Uterus (tissue), 4 donors: Measurements from ENCODE around the gene ANKRD39. TPM values are rescaled to one million over a fixed set of nuclear protein-coding genes. Genes with fewer than 3 reads are reported as not detected.

Experiments
- DNase-seq, 2 donors: peaks; one replicate each; pipeline ENCODE4 v3.0.0-alpha.2; 2019 to 2020
- H3K27ac ChIP-seq, 2 donors: fragments of 200-600 bp; sonication (generic); 1 replicate in 1 of 2; 2 replicates in 1 of 2; pipeline ENCODE4 v1.5.1; 2016 to 2018
- H3K27me3 ChIP-seq, 2 donors: fragments of 200-600 bp; sonication (generic); one replicate each; pipeline ENCODE4 v1.5.1; 2018 to 2019; ENCODE audit warnings: control low read depth in 1 of 2
- H3K36me3 ChIP-seq, 2 donors: fragments of 200-600 bp; sonication (generic); one replicate each; pipeline ENCODE4 v1.5.1; 2019; ENCODE audit warnings: control low read depth in 1 of 2
- H3K4me1 ChIP-seq, 2 donors: fragments of 200-600 bp; sonication (generic); one replicate each; pipeline ENCODE4 v1.5.1; 2018 to 2019; ENCODE audit warnings: control low read depth in 1 of 2
- H3K4me3 ChIP-seq, 2 donors: fragments of 200-600 bp; sonication (generic); 1 replicate in 1 of 2; 2 replicates in 1 of 2; pipeline ENCODE4 v1.5.1; 2018 to 2019; ENCODE audit warnings: mild to moderate bottlenecking in 1 of 2
- H3K9me3 ChIP-seq, 2 donors: fragments of 200-600 bp; sonication (generic); one replicate each; pipeline ENCODE4 v1.5.1; 2019; ENCODE audit warnings: control low read depth in 1 of 2
- POLR2A ChIP-seq, 2 donors: fragments of 450-650 bp; IDR thresholded peaks; one replicate each; pipeline ENCODE4 v1.6.1; 2016; ENCODE audit warnings: antibody characterized with exemption in 2 of 2, mild to moderate bottlenecking in 1 of 2, moderate library complexity in 1 of 2
- intact Hi-C: fragments of 100-400 bp; cut with DNase I; formaldehyde crosslinking; loops from one replicate; pipeline ENCODE4 v1.15.1; 2023; ENCODE audit warnings: low total_unique reads
- total RNA-seq, 4 donors: library from RNA; depleted of rRNA in 3 of 4; stranded (reverse); fragments of >200 nt in 3 of 4; gene quantifications; one replicate each; pipeline versions ENCODE4 v1.1.0 to v1.2.4, GENCODE V29; 2014 to 2023
- TF ChIP-seq, protein P1 (sequence below), 4 experiments: fragments of 200-600 bp in 2 of 4; fragments of 450-650 bp in 2 of 4; sonication (generic) in 2 of 4; IDR thresholded peaks; one replicate each; pipeline ENCODE4 v1.5.1; 2016 to 2019; ENCODE audit warnings: antibody characterized with exemption in 4 of 4, mild to moderate bottlenecking in 2 of 4, moderate library complexity in 1 of 4
- donor health status: DM: yes; HTN: yes; CAD: no.

The ANKRD39 gene
- total RNA-seq, 4 donors from 2014 or later: 4.7 to 162 (median 16.9) TPM

DNA sequence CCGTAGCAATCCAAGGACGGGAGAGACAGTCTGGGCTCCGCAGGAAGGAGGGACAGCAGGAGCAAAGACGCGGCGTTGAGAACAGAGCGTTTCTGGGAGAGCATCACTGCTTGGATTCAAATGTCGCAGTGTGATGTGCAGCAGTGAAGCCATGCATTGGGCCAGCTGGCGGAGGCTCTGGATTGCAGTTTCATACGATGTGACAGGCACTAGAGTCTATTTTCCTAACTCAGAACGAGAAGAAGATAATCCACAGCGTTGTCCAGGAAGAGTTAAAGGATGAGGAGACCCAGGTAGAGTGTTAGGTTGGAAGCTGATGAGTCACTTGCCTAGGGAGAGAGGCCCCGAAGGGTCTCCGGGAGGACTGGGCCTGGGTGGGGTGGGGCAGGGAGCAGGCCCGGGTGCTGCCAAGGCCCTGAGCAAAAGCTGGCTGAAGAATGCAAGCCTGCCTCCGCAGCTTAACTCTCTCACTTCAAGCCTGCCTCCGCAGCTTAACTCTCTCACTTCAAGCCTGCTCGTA, 29.7 kb upstream of the ANKRD39 start:
- peak overlapping the region; percentile 69 to 77 for H3K27ac ChIP-seq
- no peaks in the 10 kb centered on the region for H3K9me3 ChIP-seq
- no peaks in the 10 kb centered on the region for H3K27me3 ChIP-seq
- no peaks in the 10 kb centered on the region for H3K36me3 ChIP-seq
- peak; percentile 51 to 62 for DNase-seq
- peaks cover 0 to 12% of the 10 kb centered on the region in 2 donors for H3K4me1 ChIP-seq
- no peak overlapping the region for H3K4me3 ChIP-seq
- intact Hi-C loops: no loop called here
- no peak for TF ChIP-seq POLR2A (IDR thresholded peaks at IDR 0.05)
- TF ChIP-seq, protein P1, sequence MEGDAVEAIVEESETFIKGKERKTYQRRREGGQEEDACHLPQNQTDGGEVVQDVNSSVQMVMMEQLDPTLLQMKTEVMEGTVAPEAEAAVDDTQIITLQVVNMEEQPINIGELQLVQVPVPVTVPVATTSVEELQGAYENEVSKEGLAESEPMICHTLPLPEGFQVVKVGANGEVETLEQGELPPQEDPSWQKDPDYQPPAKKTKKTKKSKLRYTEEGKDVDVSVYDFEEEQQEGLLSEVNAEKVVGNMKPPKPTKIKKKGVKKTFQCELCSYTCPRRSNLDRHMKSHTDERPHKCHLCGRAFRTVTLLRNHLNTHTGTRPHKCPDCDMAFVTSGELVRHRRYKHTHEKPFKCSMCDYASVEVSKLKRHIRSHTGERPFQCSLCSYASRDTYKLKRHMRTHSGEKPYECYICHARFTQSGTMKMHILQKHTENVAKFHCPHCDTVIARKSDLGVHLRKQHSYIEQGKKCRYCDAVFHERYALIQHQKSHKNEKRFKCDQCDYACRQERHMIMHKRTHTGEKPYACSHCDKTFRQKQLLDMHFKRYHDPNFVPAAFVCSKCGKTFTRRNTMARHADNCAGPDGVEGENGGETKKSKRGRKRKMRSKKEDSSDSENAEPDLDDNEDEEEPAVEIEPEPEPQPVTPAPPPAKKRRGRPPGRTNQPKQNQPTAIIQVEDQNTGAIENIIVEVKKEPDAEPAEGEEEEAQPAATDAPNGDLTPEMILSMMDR (IDR thresholded peaks at IDR 0.05): no peak

DNA sequence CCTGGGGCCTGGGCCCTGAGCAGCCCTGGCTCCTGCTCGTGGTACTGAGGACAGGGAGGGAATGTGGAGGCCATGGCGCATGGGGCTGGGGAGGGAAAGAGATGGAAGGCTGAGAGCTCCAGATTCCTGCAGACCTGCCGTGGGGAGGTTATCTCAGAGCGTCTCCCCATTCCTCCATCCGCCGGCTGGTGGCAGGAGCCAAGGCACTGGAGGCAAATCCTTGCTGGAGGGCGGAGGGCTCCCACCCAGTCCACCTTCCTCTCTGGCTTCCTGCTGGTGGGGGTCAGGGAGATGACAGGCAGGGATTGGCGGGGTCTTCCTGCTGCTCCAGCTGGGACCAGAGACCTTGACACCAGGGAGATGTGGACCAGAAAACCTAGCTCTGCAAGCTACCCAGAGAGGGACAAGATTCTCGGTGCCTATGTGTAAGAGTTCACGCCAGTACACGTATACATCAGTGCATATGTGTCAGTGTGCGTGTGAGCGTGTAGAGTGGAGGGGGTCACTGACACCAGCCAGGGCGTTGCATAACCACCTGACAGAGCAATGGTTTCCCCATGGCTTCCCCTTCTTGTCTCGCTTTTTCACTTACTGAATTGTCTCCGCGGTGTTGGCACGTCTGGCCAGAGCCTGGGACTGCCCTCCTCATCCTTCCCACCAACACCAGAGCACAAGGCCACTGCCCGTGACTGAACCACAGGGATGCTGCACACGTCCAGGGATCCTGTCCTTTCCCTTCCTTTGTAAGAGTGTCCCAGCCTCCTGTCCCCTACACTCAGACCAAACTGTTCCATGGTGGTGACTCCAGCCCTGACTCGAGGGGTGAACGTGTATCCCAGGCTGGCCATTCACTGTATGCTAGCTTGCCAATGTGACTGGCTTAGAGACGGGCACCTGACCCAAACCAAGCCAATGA, 27.9 kb upstream of the ANKRD39 start:
- DNase-seq: no peak
- no peak overlapping the region for H3K27ac ChIP-seq
- no peak overlapping the region for H3K4me3 ChIP-seq
- H3K36me3 ChIP-seq: no peaks in the 10 kb centered on the region
- H3K9me3 ChIP-seq: no peaks in the 10 kb centered on the region
- H3K4me1 ChIP-seq: no peaks in the 10 kb centered on the region
- intact Hi-C loops: no loop called here
- H3K27me3 ChIP-seq: no peaks in the 10 kb centered on the region
- TF ChIP-seq, protein P1 (IDR thresholded peaks at IDR 0.05): no peak
- TF ChIP-seq POLR2A (IDR thresholded peaks at IDR 0.05): no peak

DNA sequence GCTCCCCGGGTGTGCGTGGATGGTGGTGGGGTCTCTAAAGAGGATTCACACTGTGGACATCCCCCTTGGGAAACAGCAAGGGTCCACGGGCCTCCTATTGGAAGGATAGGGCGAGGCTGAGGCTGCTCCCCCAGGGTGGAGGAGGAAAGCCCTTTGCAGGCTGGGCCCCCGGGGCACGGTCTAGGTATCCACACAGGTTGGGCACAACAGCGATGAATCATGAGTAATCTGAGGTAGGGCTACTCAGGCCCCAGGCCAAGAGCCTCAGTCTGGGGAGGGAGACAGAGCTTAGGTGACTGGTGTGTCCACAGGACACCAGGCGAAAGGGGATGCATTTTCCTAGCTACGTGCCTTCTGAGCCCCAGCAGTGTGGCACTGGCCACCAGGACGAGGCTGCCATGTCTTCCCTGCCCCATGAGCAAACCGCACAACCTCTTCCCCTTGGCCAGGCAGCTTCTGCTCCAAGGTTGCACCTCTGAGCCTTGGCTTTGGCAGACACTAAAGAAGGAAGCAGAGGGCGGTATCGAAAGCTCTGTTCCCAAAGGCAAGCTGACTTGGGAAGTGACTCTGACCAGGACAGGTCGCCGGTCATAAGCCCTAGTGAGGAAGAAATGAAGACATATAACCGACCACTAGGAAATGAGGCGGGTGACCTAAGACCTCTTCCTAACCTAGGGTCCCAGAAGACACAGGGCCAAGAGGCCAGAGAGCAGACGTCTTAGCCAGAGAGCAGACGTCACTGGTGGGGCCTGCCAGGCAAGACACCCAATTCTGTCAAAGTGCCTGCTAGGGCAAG, 26.7 kb upstream of the ANKRD39 start:
- no peak overlapping the region for H3K4me3 ChIP-seq
- no peaks in the 10 kb centered on the region for H3K9me3 ChIP-seq
- no peaks in the 10 kb centered on the region for H3K36me3 ChIP-seq
- no peak for DNase-seq
- no peaks in the 10 kb centered on the region for H3K27me3 ChIP-seq
- TF ChIP-seq, protein P1 (IDR thresholded peaks at IDR 0.05): no peak
- TF ChIP-seq POLR2A (IDR thresholded peaks at IDR 0.05): no peak
- H3K4me1 ChIP-seq: no peaks in the 10 kb centered on the region
- intact Hi-C loops: no loop called here
- no peak overlapping the region for H3K27ac ChIP-seq

DNA sequence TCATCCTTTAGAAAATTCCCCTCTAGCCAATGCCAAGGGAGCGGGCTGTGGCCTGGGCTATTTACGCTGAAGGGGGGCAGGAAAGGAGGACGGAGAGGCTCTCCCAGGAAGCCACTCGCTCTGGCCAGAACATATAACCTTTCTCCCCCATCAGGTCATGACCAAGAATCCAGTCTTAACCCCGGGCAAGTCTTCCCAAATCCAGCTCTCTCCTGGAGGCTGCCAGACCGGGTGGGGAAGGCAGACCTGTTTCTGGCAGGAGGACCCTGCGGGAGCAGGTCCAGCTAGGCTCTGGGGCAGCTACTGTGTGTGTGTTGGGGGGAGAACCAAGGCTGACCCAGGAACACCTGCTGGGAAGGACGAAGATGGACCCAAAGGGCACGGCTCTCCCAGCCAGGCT, 25.5 kb upstream of the ANKRD39 start:
- Histone ChIP-seq H3K9me3 (no peaks in the 10 kb centered on the region), H3K27me3 (no peaks in the 10 kb centered on the region), H3K27ac (no peak overlapping the region), H3K4me1 (peaks cover 0 to 2% of the 10 kb centered on the region in 2 donors), H3K36me3 (no peaks in the 10 kb centered on the region), H3K4me3 (no peak overlapping the region)
- no peak for DNase-seq
- no peak for TF ChIP-seq POLR2A (IDR thresholded peaks at IDR 0.05)
- TF ChIP-seq, protein P1 (IDR thresholded peaks at IDR 0.05): no peak
- intact Hi-C loops: no loop called here
